Measurements from ENCODE around the gene MYL12A. TPM values are rescaled to one million over a fixed set of nuclear protein-coding genes. Genes with fewer than 3 reads are reported as not detected.

MYL12A gene
- total RNA-seq, 4 donors from 2014 or later, result 256 to 378 (median 305) TPM

DNA sequence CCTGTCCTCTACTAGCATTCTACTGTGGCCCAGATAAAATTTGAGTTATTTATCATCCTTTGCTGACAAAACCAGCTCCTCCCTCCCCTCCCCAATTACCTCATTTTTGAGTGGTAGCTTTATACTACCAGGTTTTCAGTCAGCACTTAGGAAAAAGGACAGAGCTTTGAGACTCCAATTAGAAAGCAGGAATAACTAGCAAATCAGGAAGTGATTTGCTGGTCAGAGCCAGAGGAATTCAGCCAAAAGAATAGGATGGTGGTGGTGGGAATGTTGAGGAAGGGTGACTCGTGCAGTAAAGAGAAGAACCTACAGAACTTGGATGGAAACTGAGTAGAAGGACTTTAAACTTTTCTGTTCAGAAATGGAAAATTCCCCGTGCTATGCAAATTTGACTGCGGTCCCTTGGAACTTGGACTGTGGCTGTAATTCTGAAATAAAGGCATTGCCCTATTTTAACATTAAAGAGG, 18.0 kb downstream of the MYL12A start:
- no peak for TF ChIP-seq POLR2A (IDR thresholded peaks at IDR 0.05)
- TF ChIP-seq, protein P1, sequence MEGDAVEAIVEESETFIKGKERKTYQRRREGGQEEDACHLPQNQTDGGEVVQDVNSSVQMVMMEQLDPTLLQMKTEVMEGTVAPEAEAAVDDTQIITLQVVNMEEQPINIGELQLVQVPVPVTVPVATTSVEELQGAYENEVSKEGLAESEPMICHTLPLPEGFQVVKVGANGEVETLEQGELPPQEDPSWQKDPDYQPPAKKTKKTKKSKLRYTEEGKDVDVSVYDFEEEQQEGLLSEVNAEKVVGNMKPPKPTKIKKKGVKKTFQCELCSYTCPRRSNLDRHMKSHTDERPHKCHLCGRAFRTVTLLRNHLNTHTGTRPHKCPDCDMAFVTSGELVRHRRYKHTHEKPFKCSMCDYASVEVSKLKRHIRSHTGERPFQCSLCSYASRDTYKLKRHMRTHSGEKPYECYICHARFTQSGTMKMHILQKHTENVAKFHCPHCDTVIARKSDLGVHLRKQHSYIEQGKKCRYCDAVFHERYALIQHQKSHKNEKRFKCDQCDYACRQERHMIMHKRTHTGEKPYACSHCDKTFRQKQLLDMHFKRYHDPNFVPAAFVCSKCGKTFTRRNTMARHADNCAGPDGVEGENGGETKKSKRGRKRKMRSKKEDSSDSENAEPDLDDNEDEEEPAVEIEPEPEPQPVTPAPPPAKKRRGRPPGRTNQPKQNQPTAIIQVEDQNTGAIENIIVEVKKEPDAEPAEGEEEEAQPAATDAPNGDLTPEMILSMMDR (IDR thresholded peaks at IDR 0.05), result no peak
- H3K27ac ChIP-seq, result no peak overlapping the region
- peaks cover 9% of the 10 kb centered on the region in 2 donors for H3K4me1 ChIP-seq
- intact Hi-C loops (cut with DNase I; ENCODE audit: low total_unique reads), result no loop called here
- no peaks in the 10 kb centered on the region for H3K9me3 ChIP-seq
- no peak overlapping the region for H3K4me3 ChIP-seq
- no peaks in the 10 kb centered on the region for H3K36me3 ChIP-seq
- no peaks in the 10 kb centered on the region for H3K27me3 ChIP-seq
- no peak for DNase-seq

DNA sequence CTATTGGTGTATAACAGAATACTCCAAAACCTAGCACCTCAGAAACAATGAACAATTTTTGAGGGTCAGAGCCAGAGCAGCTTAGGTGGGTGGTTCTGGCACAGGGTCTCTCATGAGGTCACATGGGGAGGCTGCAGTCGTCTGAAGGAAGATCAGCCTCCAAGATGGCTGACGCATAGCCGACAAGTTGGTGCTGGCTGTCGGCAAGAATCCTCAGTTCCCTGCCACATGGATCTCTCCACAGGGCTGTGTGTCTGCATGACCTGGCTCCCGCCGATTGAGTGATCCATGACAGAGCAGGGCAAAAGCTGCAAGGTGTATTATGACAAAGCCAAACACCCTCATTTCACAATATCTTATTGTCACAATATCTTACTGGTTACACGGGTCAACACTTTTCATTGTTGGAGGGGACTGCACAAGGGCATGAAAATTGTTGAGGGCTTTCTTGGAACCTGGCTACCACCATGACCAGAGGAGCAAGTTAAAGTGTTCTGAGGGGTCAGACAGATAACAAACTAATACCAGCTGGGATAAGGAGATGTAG, 18.5 kb downstream of the MYL12A start:
- Histone ChIP-seq H3K4me3 (no peak overlapping the region), H3K9me3 (no peaks in the 10 kb centered on the region), H3K27ac (no peak overlapping the region), H3K36me3 (no peaks in the 10 kb centered on the region), H3K4me1 (peaks cover 9% of the 10 kb centered on the region in 2 donors), H3K27me3 (no peaks in the 10 kb centered on the region)
- intact Hi-C loops (cut with DNase I; ENCODE audit: low total_unique reads), result no loop called here
- DNase-seq, result no peak
- TF ChIP-seq POLR2A (IDR thresholded peaks at IDR 0.05), result no peak
- TF ChIP-seq, protein P1 (IDR thresholded peaks at IDR 0.05), result no peak

DNA sequence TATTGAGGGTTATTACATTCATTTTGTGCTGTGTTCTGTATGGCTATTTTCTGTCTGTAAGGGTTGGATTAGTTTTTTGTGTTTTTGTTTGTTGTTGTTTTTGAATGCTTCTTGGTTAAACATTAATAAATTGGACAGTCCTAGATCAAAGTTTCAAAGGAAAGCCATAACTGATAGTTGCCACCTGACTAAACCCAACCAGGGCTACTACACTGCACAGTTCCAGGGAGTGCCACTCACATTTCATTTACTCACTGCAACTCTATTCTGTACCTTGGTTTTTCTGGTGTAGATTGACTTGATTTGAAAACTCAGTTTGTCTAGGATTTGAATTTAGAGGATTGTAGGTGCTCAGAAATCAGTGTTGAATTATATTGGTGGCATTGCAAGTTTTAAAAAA, 20.7 kb downstream of the MYL12A start:
- Histone ChIP-seq H3K27ac (no peak overlapping the region), H3K4me1 (peaks cover 9% of the 10 kb centered on the region in 2 donors), H3K9me3 (no peaks in the 10 kb centered on the region), H3K4me3 (no peak overlapping the region), H3K36me3 (no peaks in the 10 kb centered on the region), H3K27me3 (no peaks in the 10 kb centered on the region)
- intact Hi-C loops (cut with DNase I; ENCODE audit: low total_unique reads), result no loop called here
- no peak for DNase-seq
- TF ChIP-seq POLR2A (IDR thresholded peaks at IDR 0.05), result no peak
- TF ChIP-seq, protein P1 (IDR thresholded peaks at IDR 0.05), result no peak

DNA sequence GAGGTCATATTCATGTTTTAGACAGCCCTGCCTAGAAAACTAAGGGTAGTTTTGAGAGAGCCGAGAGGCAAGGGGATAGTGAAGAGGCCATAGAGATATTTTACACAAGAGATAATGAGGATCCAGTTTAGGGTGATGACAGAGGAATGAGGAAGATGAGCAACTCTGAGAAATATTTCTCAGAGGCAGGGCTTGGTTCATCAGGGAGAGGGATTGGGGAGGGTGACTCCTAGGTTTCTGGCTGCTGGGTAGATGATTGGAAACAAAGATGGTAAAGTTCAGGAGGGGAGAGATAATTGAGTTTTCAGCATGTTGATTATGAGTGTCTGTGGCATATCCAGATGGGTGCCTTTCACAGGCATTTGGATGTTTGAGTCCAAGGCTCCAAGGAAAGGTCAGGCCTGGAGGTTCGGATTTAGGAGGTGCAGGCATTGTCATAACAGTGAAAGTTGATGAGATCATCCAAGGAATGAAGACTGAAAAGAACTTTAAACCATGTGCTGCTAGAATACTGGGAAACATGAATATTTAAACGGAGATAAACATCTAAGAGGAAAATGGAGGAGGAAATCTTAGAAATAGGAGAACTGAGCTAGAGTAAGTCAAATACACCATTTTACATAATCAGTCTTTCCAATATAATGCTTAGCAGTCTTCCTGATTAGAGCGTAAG, 21.8 kb downstream of the MYL12A start:
- no peak for DNase-seq
- no peaks in the 10 kb centered on the region for H3K27me3 ChIP-seq
- H3K9me3 ChIP-seq, result no peaks in the 10 kb centered on the region
- no peak overlapping the region for H3K27ac ChIP-seq
- H3K36me3 ChIP-seq, result no peaks in the 10 kb centered on the region
- TF ChIP-seq POLR2A (IDR thresholded peaks at IDR 0.05), result no peak
- TF ChIP-seq, protein P1 (IDR thresholded peaks at IDR 0.05), result no peak
- intact Hi-C loops (cut with DNase I; ENCODE audit: low total_unique reads), result no loop called here
- peaks cover 5 to 9% of the 10 kb centered on the region in 2 donors for H3K4me1 ChIP-seq
- no peak overlapping the region for H3K4me3 ChIP-seq

DNA sequence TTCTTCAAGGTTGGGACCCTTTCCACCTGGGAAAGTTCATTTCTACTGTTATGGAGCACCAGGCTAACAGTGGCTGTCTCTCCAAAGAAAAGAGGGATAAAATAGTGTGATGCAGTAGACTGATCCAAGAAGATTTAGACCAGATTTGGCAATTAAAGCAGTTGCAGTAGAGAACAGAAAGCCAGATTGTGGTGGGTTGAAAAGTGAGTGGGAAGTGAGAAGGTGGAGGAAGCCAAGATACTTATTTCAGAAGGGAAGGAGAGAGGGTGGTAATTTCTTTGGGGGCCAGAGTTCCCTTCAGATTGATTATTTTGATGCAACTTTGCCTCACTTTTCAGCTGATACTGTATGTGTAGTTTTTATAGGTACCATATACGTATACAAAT, 22.3 kb downstream of the MYL12A start:
- TF ChIP-seq, protein P1 (IDR thresholded peaks at IDR 0.05), result no peak
- TF ChIP-seq POLR2A (IDR thresholded peaks at IDR 0.05), result no peak
- Histone ChIP-seq H3K9me3 (no peaks in the 10 kb centered on the region), H3K36me3 (no peaks in the 10 kb centered on the region), H3K4me3 (no peak overlapping the region), H3K27me3 (no peaks in the 10 kb centered on the region), H3K27ac (no peak overlapping the region), H3K4me1 (peaks cover 5 to 9% of the 10 kb centered on the region in 2 donors)
- no peak for DNase-seq
- intact Hi-C loops (cut with DNase I; ENCODE audit: low total_unique reads), result no loop called here
